ENCODE data around the gene VWA2. TPM values are rescaled to one million over a fixed set of nuclear protein-coding genes. Genes with fewer than 3 reads are reported as not detected.
A peak's percentile ranks its signal among the peaks of the same experiment; 100 is the strongest.

The VWA2 gene
- polyA plus RNA-seq, 2 of the 4 experiments (the other 2 are of a cell fraction): not detected

- ChIA-PET CTCF (interaction anchor here (0.8 to 3.5 kb wide), 3 partner anchors 12 to 88 kb away, joined by 3 to 17 read pairs (median 3); no protein-coding TSS in a partner anchor), POLR2A (no interaction called here)
- FAIRE-seq (no peak), ATAC-seq (no peak), DNase-seq (ENCODE audit: low read depth in 1 of 2, low spot score in 1 of 2) (no peak)
- H3K4me3 ChIP-seq: no peak overlapping the region
- H3K4me2 ChIP-seq: no peak overlapping the region
- H3K27ac ChIP-seq: peak overlapping the region in 1 of 2 experiments; percentile 34; a peak in 1 of 6 replicates
- peaks cover 16% of the 10 kb centered on the region for H3K4me1 ChIP-seq
- no peaks in the 10 kb centered on the region for H3K9me3 ChIP-seq
- WGBS (ENCODE audit: missing lambda C conversion rate): 95% methylated on average over 16 of the region's 22 CpGs
- no peak for TF ChIP-seq EHMT2 (IDR thresholded peaks at IDR 0.05; ENCODE audit: low read depth)
- no peak for TF ChIP-seq JUNB (IDR thresholded peaks at IDR 0.05)
- no peak for TF ChIP-seq CBX8 (IDR thresholded peaks at IDR 0.05)
- no peak for TF ChIP-seq ZC3H11A (IDR thresholded peaks at IDR 0.05)
- no peak for TF ChIP-seq EHF (CRISPR knock-in tag; IDR thresholded peaks at IDR 0.05)
- no peak for TF ChIP-seq ZNF302 (CRISPR knock-in tag; IDR thresholded peaks at IDR 0.05)
- no peak for TF ChIP-seq RCOR1 (IDR thresholded peaks at IDR 0.05; ENCODE audit: low read depth, low read length)
- no peak for TF ChIP-seq FOSL2 (IDR thresholded peaks at IDR 0.05)
- no peak for TF ChIP-seq FOSL2 (CRISPR knock-in tag; IDR thresholded peaks at IDR 0.05)
- TF ChIP-seq CHD4 (IDR thresholded peaks at IDR 0.05; ENCODE audit: borderline replicate concordance): no peak
- TF ChIP-seq KDM1A (IDR thresholded peaks at IDR 0.05; ENCODE audit: low read depth): no peak
- no peak for TF ChIP-seq PBX3 (IDR thresholded peaks at IDR 0.05)
- no peak for TF ChIP-seq FOSB (CRISPR knock-in tag; IDR thresholded peaks at IDR 0.05)
- no peak for TF ChIP-seq ATOH8 (CRISPR knock-in tag; IDR thresholded peaks at IDR 0.05; ENCODE audit: low read depth)
Measured at GRCh38 chr10:114315566-114316420, 76.7 kb downstream of the VWA2 start.

GRCh38 chr10:114316744-114317143 is 77.7 kb downstream of the VWA2 start:
- no peak for ATAC-seq
- H3K27ac ChIP-seq: no peak overlapping the region
- WGBS (ENCODE audit: missing lambda C conversion rate): 82% methylated on average over 5 of the region's 5 CpGs
- no peak for DNase-seq (ENCODE audit: low read depth in 1 of 2, low spot score in 1 of 2)
- CTCF ChIA-PET: interaction anchor here (1.2 to 3.5 kb wide), 3 partner anchors 13 to 87 kb away, joined by 3 to 17 read pairs (median 3); no protein-coding TSS in a partner anchor
- TF ChIP-seq ZC3H11A (IDR thresholded peaks at IDR 0.05): no peak
- TF ChIP-seq PBX3 (IDR thresholded peaks at IDR 0.05): no peak
- TF ChIP-seq MAFK (IDR thresholded peaks at IDR 0.05; ENCODE audit: partially characterized antibody): no peak
- no peak for TF ChIP-seq BHLHE40 (IDR thresholded peaks at IDR 0.05; ENCODE audit: low read depth, low read length)
- TF ChIP-seq RCOR1 (IDR thresholded peaks at IDR 0.05; ENCODE audit: low read depth, low read length): no peak
- no peak for FAIRE-seq
- POLR2A ChIA-PET: no interaction called here
- no peaks in the 10 kb centered on the region for H3K9me3 ChIP-seq
- H3K4me3 ChIP-seq: no peak overlapping the region
- no peak overlapping the region for H3K4me2 ChIP-seq
- H3K4me1 ChIP-seq: peaks cover 26% of the 10 kb centered on the region

- DNase-seq (ENCODE audit: low read depth in 1 of 2, low spot score in 1 of 2) (no peak), ATAC-seq (no peak; a peak in 1 of 6 replicates), FAIRE-seq (no peak)
- H3K27ac ChIP-seq: peak overlapping the region; percentile 59 to 76; a peak in 5 of 6 replicates
- POLR2A ChIA-PET: interaction anchor here (1.3 to 1.6 kb wide), 2 partner anchors 13 to 84 kb away, joined by 3 read pairs; no protein-coding TSS in a partner anchor
- peaks cover 43% of the 10 kb centered on the region for H3K4me1 ChIP-seq
- 86% methylated on average over 17 of the region's 18 CpGs for WGBS (ENCODE audit: missing lambda C conversion rate)
- H3K4me2 ChIP-seq: peak overlapping the region; percentile 50
- CTCF ChIA-PET: interaction anchor here (0.7 to 3.8 kb wide), 3 partner anchors 16 to 115 kb away, joined by 3 to 21 read pairs (median 3); no protein-coding TSS in a partner anchor
- no peak overlapping the region for H3K4me3 ChIP-seq
- no peaks in the 10 kb centered on the region for H3K9me3 ChIP-seq
- TF ChIP-seq FOSB (CRISPR knock-in tag; IDR thresholded peaks at IDR 0.05) (no peak), BCL3 (IDR thresholded peaks at IDR 0.05) (no peak), ELK1 (IDR thresholded peaks at IDR 0.05; ENCODE audit: low read depth, low read length) (no peak), HMGXB4 (CRISPR knock-in tag; IDR thresholded peaks at IDR 0.05; ENCODE audit: borderline replicate concordance) (no peak), ZC3H11A (IDR thresholded peaks at IDR 0.05) (no peak), GATA3 (IDR thresholded peaks at IDR 0.05; ENCODE audit: borderline replicate concordance) (no peak), HOXB13 (CRISPR knock-in tag; IDR thresholded peaks at IDR 0.05; ENCODE audit: low read depth) (no peak), RCOR1 (IDR thresholded peaks at IDR 0.05; ENCODE audit: low read depth, low read length) (no peak), CBX2 (IDR thresholded peaks at IDR 0.05; ENCODE audit: borderline replicate concordance, low read depth) (no peak), NPAS2 (CRISPR knock-in tag; IDR thresholded peaks at IDR 0.05; ENCODE audit: borderline replicate concordance) (no peak)
Measured at GRCh38 chr10:114319406-114320248, 80.6 kb downstream of the VWA2 start.

All from A549 (cell line).